Fibroblast of skin of left biceps (primary cell): ENCODE data around the gene CBL.
"Not testable (repeated sequence)": the region's sequence is repeated elsewhere in the genome, so short reads cannot be mapped to it uniquely, and the experiment has no call there.

Source experiments
- DNase-seq, 2 experiments: peaks; one replicate each; pipeline ENCODE4 v3.0.0-alpha.2; 2013; ENCODE audit warnings: low read depth in 2 of 2

CBL gene

GRCh38 chr11:119185981-119186634, 20.0 kb upstream of the CBL start:
- DNase-seq, result no peak

GRCh38 chr11:119187123-119187892, 18.8 kb upstream of the CBL start:
- no peak for DNase-seq

- DNase-seq, result no peak
These were observed 18.1 kb upstream of the CBL start for GRCh38 chr11:119188067-119188466.

- no peak for DNase-seq
These were observed 17.3 kb upstream of the CBL start for GRCh38 chr11:119188887-119189286.

GRCh38 chr11:119189393-119189792, 16.7 kb upstream of the CBL start:
- DNase-seq, result no peak

GRCh38 chr11:119190531-119190930, 15.6 kb upstream of the CBL start:
- no peak for DNase-seq

GRCh38 chr11:119191265-119191664, 14.9 kb upstream of the CBL start:
- not testable (repeated sequence) for DNase-seq

GRCh38 chr11:119192111-119192510, 14.0 kb upstream of the CBL start:
- DNase-seq, result no peak

- DNase-seq, result no peak
These were observed 13.1 kb upstream of the CBL start for GRCh38 chr11:119193001-119193400.

GRCh38 chr11:119193626-119194025, 12.5 kb upstream of the CBL start:
- no peak for DNase-seq

GRCh38 chr11:119194811-119195440, 11.2 kb upstream of the CBL start:
- DNase-seq, result no peak

- DNase-seq, result no peak
These were observed 10.5 kb upstream of the CBL start for GRCh38 chr11:119195680-119196079.

GRCh38 chr11:119196833-119197483, 9.2 kb upstream of the CBL start:
- DNase-seq, result peak; percentile 43 to 51

GRCh38 chr11:119198925-119199324, 7.2 kb upstream of the CBL start:
- DNase-seq, result no peak

GRCh38 chr11:119201236-119201635, 4.9 kb upstream of the CBL start:
- not testable (repeated sequence) for DNase-seq

GRCh38 chr11:119202554-119202953, 3.6 kb upstream of the CBL start:
- no peak for DNase-seq

- no peak for DNase-seq
These were observed 2.1 kb upstream of the CBL start for GRCh38 chr11:119204066-119204465.

- DNase-seq, result no peak
These were observed 1.1 kb upstream of the CBL start for GRCh38 chr11:119205080-119205479.

- no peak for DNase-seq
These were observed 624 bp downstream of the CBL start for GRCh38 chr11:119206511-119207414.

- no peak for DNase-seq
These were observed 1.3 kb downstream of the CBL start for GRCh38 chr11:119207415-119207960.

GRCh38 chr11:119209186-119209585, 3.0 kb downstream of the CBL start:
- no peak for DNase-seq
